ENCODE data around the gene MSRB1.
A peak's percentile ranks its signal among the peaks of the same experiment; 100 is the strongest.
"Not testable (repeated sequence)": the region's sequence is repeated elsewhere in the genome, so short reads cannot be mapped to it uniquely, and the experiment has no call there.

MSRB1 gene

DNA sequence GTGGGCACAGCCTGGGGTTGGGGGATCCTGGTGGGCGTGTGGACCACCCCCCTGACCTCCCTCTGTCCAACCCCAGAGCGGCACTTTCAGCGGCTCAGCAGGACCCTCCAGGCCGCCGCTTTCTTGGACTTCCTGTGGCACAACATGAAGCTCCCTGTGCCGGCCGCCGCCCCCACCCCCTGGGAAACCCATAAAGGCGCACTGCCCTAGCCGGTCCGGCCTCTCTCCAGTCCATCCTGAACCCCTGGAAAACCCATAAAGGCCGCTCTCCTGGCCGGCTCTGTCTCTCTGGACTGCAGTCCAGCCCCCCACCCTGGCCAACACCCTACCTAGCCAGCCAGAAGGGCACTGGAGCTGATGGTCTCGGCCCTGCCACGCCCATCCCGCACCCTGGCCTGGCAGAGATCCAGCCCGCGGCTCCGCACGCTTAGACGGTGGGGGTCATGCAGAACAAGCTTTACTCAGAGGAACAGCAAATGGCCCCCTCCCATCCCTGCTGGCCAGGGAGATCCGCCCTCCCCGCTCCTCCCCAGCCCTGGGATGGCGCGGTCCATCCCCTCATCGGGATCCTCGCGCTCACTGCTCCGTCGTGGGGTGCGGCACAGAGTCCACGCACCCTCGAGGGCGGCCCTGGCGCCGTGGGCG, 35.6 kb upstream of the MSRB1 start:
- no peak for DNase-seq

DNA sequence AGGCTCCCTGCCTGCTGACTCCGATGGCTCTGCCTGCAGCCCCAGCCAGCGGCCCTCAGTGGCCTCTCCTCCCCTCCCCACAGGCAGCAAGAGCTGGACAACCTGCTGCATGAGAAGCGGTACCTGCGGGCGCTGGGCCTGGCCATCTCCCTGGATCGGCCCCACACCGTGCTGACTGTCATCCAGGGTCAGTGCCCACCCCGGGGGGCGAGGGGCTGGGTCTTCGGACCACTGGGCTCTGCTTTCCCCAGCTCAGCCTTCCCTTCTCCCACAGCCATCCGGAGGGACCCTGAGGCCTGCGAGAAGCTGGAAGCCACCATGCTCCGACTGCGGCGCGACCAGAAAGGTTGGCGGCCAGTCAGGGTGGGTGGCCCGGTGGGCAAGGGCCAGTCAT, 34.9 kb upstream of the MSRB1 start:
- no peak for DNase-seq

- no peak for DNase-seq
Observed at GRCh38 chr16:1976951-1977874, 34.2 kb upstream of the MSRB1 start.

DNA sequence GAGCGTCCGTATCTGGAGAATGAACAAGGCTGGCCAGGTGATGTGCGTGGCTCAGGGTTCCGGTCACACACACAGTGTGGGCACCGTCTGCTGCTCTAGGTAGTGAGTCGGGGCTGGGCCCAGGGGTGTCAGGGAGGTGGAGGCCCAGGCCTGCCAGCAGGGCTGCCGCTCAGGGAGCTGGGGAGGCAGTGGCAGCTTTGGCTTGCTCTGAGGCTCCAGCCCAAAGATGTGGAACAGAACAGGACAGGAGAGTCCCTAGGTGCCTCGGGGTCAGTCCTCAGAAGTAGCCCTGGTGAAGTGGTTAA, 33.2 kb upstream of the MSRB1 start:
- DNase-seq: no peak

DNA sequence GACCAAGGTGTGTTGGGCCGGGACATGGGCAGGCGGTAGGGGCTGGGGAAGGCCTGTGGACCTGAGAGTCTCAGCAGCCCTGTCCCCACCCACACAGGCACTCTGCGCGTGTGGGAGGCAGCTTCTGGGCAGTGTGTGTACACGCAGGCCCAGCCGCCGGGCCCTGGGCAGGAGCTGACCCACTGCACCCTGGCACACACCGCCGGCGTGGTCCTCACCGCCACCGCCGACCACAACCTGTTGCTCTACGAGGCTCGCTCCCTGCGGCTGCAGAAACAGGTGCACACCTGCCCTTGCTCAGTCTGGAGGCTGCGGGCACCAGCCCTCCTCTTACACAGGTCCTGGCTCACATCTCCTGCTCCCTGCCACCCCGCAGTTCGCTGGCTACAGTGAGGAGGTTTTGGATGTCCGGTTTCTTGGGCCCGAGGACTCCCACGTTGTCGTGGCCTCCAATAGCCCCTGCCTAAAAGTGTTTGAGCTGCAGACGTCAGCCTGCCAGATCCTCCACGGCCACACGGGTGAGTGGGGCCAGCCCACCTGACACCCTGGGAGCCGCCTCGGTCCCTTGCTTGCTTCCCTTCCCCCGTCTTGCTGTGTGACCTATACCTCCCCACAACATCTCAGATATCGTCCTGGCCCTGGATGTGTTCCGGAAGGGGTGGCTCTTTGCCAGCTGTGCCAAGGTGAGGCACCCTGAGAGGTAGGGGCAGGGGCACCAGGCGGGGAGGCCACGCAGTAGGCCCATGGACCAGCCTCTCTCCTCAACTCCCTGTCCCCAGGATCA, 32.6 kb upstream of the MSRB1 start:
- DNase-seq: no peak

- no peak for DNase-seq
Observed at GRCh38 chr16:1974157-1975070, 31.4 kb upstream of the MSRB1 start.

DNA sequence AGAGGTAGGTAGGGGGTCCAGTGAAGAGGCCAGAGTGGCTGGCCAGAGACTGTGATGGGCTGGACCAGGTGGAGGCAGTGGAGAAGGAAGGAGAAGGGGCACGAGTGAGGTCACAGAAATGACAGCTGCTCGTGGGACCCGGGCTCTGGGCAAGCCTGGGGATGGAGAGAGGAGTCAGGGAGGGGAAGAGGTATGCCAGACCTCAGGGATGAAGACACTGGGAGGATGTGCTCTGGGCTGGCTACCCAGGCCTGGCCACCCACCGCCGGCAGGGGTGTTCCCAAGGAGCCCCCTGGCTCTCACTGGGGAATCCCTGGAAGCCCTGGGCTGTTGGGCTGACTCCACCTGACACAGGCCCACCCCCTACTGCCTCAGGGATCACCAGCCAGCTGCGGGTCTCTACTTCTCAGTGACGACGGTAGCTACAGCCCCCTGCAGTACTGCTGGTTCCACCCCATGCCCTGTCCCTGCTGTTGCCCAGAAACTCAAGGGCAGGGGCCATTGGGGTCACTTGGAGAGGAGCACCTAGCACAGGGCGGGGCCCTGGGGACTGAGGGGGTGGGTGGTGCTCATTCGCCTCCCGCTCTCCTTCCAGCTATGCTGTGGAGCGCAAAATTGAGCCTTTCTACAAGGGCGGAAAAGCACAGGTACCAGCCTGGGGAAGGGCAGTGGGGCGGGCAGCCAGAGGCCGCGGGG, 30.6 kb upstream of the MSRB1 start:
- DNase-seq: no peak

DNA sequence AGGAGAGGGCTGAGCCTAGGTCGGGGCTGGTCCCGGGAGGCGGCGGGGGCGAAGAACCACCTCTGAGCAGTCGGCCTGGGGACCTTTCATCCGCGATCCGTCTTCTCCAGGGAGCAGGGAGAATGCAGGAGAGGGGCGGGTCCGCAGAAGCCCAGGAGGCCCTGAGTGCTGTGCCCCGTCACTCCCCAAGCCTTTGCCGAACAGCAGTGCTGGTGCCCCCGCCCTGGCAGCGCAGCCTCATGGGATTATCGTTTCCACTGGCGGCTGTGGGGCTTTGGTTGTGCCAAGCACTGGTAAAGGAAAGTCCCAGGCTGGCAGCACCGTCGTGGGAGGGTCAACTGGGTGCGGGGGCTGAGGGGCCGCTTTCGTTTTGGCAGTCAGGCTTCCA, 29.5 kb upstream of the MSRB1 start:
- DNase-seq: no peak

GRCh38 chr16:1971796-1972489, 28.9 kb upstream of the MSRB1 start, which contains the start of gene TBL3:
TSS of gene TBL3 (plus strand) at chr16:1972053. CDS start at chr16:1972165, 112 bp downstream.
- DNase-seq: peak; percentile 89

DNA sequence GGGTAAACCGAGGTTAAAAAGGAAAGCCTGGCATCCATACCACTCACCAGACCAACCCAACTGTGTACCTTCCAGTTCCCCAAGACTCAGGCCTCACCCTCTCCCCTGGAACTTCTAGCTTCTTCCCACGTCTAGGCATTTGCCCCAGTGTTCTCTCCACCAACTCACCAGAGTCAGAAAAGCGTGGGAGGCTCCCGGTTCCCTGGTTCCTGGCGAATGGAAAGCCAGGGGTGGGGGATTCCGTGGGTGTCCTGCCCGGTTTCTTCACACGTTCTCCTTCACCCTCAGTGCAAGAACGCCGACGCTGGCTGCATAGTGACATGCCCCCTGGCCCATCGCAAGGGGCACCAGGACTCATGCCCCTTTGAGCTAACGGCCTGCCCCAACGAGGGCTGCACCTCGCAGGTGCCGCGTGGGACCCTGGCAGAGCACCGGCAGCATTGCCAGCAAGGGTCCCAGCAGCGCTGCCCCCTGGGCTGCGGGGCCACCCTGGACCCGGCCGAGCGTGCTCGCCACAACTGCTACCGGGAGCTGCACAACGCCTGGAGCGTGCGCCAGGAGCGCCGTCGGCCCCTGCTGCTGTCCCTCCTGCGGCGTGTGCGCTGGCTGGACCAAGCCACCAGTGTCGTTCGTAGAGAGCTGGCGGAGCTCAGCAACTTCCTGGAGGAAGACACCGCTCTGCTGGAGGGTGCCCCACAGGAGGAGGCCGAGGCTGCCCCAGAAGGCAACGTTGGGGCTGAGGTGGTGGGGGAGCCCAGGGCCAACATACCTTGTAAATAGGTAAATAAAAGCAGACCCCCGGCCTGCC, 25.4 kb upstream of the MSRB1 start:
- no peak for DNase-seq

DNA sequence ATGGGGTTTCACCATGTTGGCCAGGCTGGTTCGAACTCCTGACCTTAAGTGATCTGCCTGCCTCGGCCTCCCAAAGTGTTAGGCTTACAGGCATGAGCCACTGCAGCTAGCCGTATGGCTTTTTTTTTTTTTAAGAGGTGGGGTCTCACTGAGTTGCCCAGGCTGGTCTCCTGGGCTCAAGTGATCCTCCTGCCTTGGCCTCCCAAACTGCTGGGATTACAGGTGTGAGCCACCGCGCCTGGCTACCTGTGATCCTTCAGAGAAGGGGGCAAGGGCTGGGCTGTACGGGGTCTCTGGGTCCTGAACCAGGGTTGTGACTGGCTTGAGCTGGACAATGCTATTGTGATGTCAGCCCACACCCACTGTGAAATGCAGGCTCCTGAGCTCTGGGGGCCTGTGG, 23.5 kb upstream of the MSRB1 start, which contains the start of gene RNF151:
Gene RNF151 (plus strand): TSS at position 397 of the 400 bp plus-strand sequence. CDS start 26 bp downstream, outside the sequence.
- DNase-seq: no peak

- no peak for DNase-seq
Observed at GRCh38 chr16:1965396-1966001, 22.5 kb upstream of the MSRB1 start.

DNA sequence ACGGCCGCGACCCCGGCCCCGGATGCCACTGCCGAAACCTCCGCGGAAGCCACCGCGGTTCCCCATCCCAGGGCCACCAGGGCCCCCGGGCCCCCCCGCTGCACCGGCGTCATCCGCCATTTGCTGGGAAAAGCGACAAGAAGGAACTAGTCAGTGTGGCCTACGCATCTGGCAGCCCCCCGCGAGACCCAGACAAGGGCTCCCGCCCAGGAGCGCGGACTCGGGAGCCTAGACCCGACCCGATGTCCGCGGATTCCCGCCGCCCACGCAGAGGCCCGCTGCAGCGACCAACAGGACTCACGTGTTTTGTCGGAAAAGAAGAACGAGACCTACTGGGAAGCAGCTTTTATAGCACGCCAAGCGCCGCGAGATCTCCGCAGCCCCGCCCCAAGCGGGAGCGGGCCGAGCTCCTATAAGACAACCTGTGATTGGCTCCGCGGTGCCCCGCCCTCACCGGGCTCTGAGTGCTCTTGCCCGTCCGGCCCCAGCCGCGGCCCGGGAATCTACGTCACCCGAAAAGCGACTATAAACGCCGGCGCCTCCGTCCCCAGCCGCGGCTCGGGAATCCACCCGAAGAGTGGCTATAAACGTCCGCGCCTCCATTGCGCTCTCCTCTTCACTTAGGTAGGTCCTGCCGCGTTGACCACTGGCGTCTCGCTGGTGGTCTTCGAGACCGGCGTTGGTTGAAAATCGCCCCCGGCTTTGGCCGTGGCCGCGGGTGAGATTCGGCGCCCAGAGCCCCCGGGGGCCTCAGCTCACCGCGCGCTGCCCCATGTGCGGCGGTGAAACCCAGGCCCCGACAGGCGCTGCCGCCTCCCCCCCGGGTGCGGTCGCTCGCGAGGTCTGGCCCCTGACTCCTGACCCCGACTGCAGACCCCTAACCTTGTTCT, 21.8 kb upstream of the MSRB1 start, which contains the start of gene RPS2:
Gene RPS2 (minus strand): TSS at position 321 of the 890 bp plus-strand sequence. CDS start 201 bp downstream, at position 120.
- DNase-seq: peak; percentile 96

DNA sequence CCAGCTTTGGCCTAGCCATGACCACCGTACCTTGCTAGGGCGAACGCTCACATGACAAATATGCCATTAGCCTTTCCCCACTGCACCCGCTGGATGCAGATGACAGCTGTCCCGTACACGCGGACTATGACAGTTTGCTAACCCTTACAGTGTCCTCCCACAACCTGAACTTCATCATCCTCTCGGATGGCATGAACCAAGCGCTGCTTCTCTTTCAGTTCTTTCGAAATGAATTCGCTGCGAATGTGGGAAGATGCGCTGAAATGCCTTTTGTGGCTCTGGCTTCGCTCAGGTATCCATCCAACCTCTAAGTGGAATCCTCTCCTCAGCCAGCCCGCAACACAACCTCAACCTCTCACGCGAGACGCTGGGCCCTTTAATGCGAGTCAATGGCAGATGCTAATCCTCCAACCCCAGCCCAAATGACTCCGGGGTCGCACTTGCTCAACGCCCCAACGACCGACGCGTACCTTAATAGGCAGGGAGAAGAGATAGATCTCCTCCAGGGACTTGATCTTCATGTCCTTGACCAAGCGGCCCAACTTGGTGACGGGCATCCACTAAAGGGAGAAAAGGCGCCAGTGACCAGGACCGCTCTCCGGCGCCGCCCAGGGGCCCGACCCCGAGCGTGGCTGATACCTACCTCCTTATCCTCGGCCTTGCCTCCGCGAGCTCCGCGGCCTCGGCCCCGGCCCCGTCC, 21.0 kb upstream of the MSRB1 start:
- DNase-seq: no peak

- not testable (repeated sequence) for DNase-seq
Observed at GRCh38 chr16:1962161-1963153, 19.5 kb upstream of the MSRB1 start.

GRCh38 chr16:1961651-1962067, 18.7 kb upstream of the MSRB1 start:
- DNase-seq: peak; percentile 53

All from MV-4-11 (cell line).